ENCODE data around the gene PTPRA.

The PTPRA gene

GRCh38 chr20:2873747-2874041, 413 bp downstream of the PTPRA start:
- FAIRE-seq (no peak), DNase-seq (ENCODE audit: insufficient read length) (peak; percentile 51)
- TF ChIP-seq TAF1 (IDR thresholded peaks at IDR 0.05; ENCODE audit: borderline replicate concordance, low read depth, low read length) = no peak
- TF ChIP-seq POLR2AphosphoS5 (IDR thresholded peaks at IDR 0.05; ENCODE audit: low read depth, low read length) = no peak
- no peak for TF ChIP-seq POLR2A (IDR thresholded peaks at IDR 0.05; ENCODE audit: low read depth, low read length)

- no peak for TF ChIP-seq TAF1 (IDR thresholded peaks at IDR 0.05; ENCODE audit: borderline replicate concordance, low read depth, low read length)
- TF ChIP-seq POLR2AphosphoS5 (IDR thresholded peaks at IDR 0.05; ENCODE audit: low read depth, low read length) = no peak
- TF ChIP-seq POLR2A (IDR thresholded peaks at IDR 0.05; ENCODE audit: low read depth, low read length) = no peak
- no peak for DNase-seq (ENCODE audit: insufficient read length)
- FAIRE-seq = peak; percentile 70
Measured at GRCh38 chr20:2874456-2874855, 1.2 kb downstream of the PTPRA start.

- DNase-seq (ENCODE audit: insufficient read length) (no peak), FAIRE-seq (no peak)
- TF ChIP-seq TAF1 (IDR thresholded peaks at IDR 0.05; ENCODE audit: borderline replicate concordance, low read depth, low read length) (no peak), POLR2AphosphoS5 (IDR thresholded peaks at IDR 0.05; ENCODE audit: low read depth, low read length) (no peak), POLR2A (IDR thresholded peaks at IDR 0.05; ENCODE audit: low read depth, low read length) (no peak)
Measured at GRCh38 chr20:2875690-2876203, 2.5 kb downstream of the PTPRA start.

GRCh38 chr20:2878515-2878914, 5.2 kb downstream of the PTPRA start:
- DNase-seq (ENCODE audit: insufficient read length) = no peak
- TF ChIP-seq TAF1 (IDR thresholded peaks at IDR 0.05; ENCODE audit: borderline replicate concordance, low read depth, low read length) = no peak
- no peak for TF ChIP-seq POLR2A (IDR thresholded peaks at IDR 0.05; ENCODE audit: low read depth, low read length)
- no peak for TF ChIP-seq POLR2AphosphoS5 (IDR thresholded peaks at IDR 0.05; ENCODE audit: low read depth, low read length)
- FAIRE-seq = no peak

GRCh38 chr20:2879146-2879545, 5.9 kb downstream of the PTPRA start:
- TF ChIP-seq TAF1 (IDR thresholded peaks at IDR 0.05; ENCODE audit: borderline replicate concordance, low read depth, low read length) = no peak
- TF ChIP-seq POLR2A (IDR thresholded peaks at IDR 0.05; ENCODE audit: low read depth, low read length) = no peak
- no peak for TF ChIP-seq POLR2AphosphoS5 (IDR thresholded peaks at IDR 0.05; ENCODE audit: low read depth, low read length)
- DNase-seq (ENCODE audit: insufficient read length) (no peak), FAIRE-seq (no peak)

GRCh38 chr20:2880650-2881049, 7.4 kb downstream of the PTPRA start:
- TF ChIP-seq TAF1 (IDR thresholded peaks at IDR 0.05; ENCODE audit: borderline replicate concordance, low read depth, low read length) = no peak
- TF ChIP-seq POLR2A (IDR thresholded peaks at IDR 0.05; ENCODE audit: low read depth, low read length) = no peak
- TF ChIP-seq POLR2AphosphoS5 (IDR thresholded peaks at IDR 0.05; ENCODE audit: low read depth, low read length) = no peak
- FAIRE-seq (no peak), DNase-seq (ENCODE audit: insufficient read length) (no peak)

- FAIRE-seq = no peak
- DNase-seq (ENCODE audit: insufficient read length) = no peak
- TF ChIP-seq POLR2AphosphoS5 (IDR thresholded peaks at IDR 0.05; ENCODE audit: low read depth, low read length) (no peak), POLR2A (IDR thresholded peaks at IDR 0.05; ENCODE audit: low read depth, low read length) (no peak), TAF1 (IDR thresholded peaks at IDR 0.05; ENCODE audit: borderline replicate concordance, low read depth, low read length) (no peak)
Measured at GRCh38 chr20:2883726-2884637, 10.7 kb downstream of the PTPRA start.

- DNase-seq (ENCODE audit: insufficient read length) (no peak), FAIRE-seq (no peak)
- no peak for TF ChIP-seq POLR2AphosphoS5 (IDR thresholded peaks at IDR 0.05; ENCODE audit: low read depth, low read length)
- no peak for TF ChIP-seq POLR2A (IDR thresholded peaks at IDR 0.05; ENCODE audit: low read depth, low read length)
- no peak for TF ChIP-seq TAF1 (IDR thresholded peaks at IDR 0.05; ENCODE audit: borderline replicate concordance, low read depth, low read length)
Measured at GRCh38 chr20:2887715-2888114, 14.4 kb downstream of the PTPRA start.

- FAIRE-seq = peak; percentile 9
- TF ChIP-seq POLR2AphosphoS5 (IDR thresholded peaks at IDR 0.05; ENCODE audit: low read depth, low read length) = no peak
- no peak for TF ChIP-seq TAF1 (IDR thresholded peaks at IDR 0.05; ENCODE audit: borderline replicate concordance, low read depth, low read length)
- no peak for TF ChIP-seq POLR2A (IDR thresholded peaks at IDR 0.05; ENCODE audit: low read depth, low read length)
- DNase-seq (ENCODE audit: insufficient read length) = no peak
Measured at GRCh38 chr20:2888224-2888955, 15.1 kb downstream of the PTPRA start.

- TF ChIP-seq TAF1 (IDR thresholded peaks at IDR 0.05; ENCODE audit: borderline replicate concordance, low read depth, low read length) (no peak), POLR2AphosphoS5 (IDR thresholded peaks at IDR 0.05; ENCODE audit: low read depth, low read length) (no peak), POLR2A (IDR thresholded peaks at IDR 0.05; ENCODE audit: low read depth, low read length) (no peak)
- FAIRE-seq (no peak), DNase-seq (ENCODE audit: insufficient read length) (no peak)
Measured at GRCh38 chr20:2889209-2889608, 15.9 kb downstream of the PTPRA start.

GRCh38 chr20:2889797-2890196, 16.5 kb downstream of the PTPRA start:
- TF ChIP-seq POLR2A (IDR thresholded peaks at IDR 0.05; ENCODE audit: low read depth, low read length) (no peak), TAF1 (IDR thresholded peaks at IDR 0.05; ENCODE audit: borderline replicate concordance, low read depth, low read length) (no peak), POLR2AphosphoS5 (IDR thresholded peaks at IDR 0.05; ENCODE audit: low read depth, low read length) (no peak)
- DNase-seq (ENCODE audit: insufficient read length) = no peak

More at GRCh38 chr20:2889797-2890196, 16.5 kb downstream of the PTPRA start:
- no peak for FAIRE-seq

All from GM12892 (cell line).